HUES64 (cell line): Measurements from ENCODE around the gene PVR. TPM values are rescaled to one million over a fixed set of nuclear protein-coding genes. Genes with fewer than 3 reads are reported as not detected.

ENCODE experiments used
- H3K27ac ChIP-seq: 2 replicates; pipeline ENCODE4 v1.7.0; 2013; ENCODE audit warnings: low read depth, low read length, inconsistent platforms
- H3K27me3 ChIP-seq: 2 replicates; pipeline ENCODE4 v1.6.1; 2013; ENCODE audit warnings: mild to moderate bottlenecking, low read length; ENCODE audit not compliant: insufficient read depth
- H3K36me3 ChIP-seq: 2 replicates; pipeline ENCODE4 v1.6.1; 2013; ENCODE audit warnings: mild to moderate bottlenecking, low read length; ENCODE audit not compliant: insufficient read depth
- H3K4me1 ChIP-seq: 2 replicates; pipeline ENCODE4 v1.6.1; 2013; ENCODE audit warnings: mild to moderate bottlenecking, low read length, moderate library complexity; ENCODE audit not compliant: insufficient read depth
- H3K4me3 ChIP-seq: 2 replicates; pipeline ENCODE4 v1.5.1; 2013; ENCODE audit warnings: mild to moderate bottlenecking, low read length, moderate library complexity
- H3K9ac ChIP-seq: 2 replicates; pipeline ENCODE4 v1.6.1; 2013; ENCODE audit warnings: mild to moderate bottlenecking, low read depth, low read length
- H3K9me3 ChIP-seq: 2 replicates; pipeline ENCODE4 v1.6.1; 2013; ENCODE audit warnings: low read depth, low read length; ENCODE audit not compliant: insufficient read depth
- WGBS: fragments of 150-250, 120-280 bp; methylation state at CpG from one replicate; pipeline ENCODE4 v1.1.7; 2013; ENCODE audit warnings: missing lambda C conversion rate; 5-methylcytosine and 5-hydroxymethylcytosine counted together
- polyA plus RNA-seq, 2 experiments: library from polyadenylated mRNA; stranded (reverse); fragments of 50-300 nt; gene quantifications; one replicate each; pipeline ENCODE4 v1.2.3, GENCODE V29; 2013

Gene PVR
- polyA plus RNA-seq (2013, experiment 1 of 2): 11.1 TPM
- polyA plus RNA-seq (2013, experiment 2 of 2): 9.7 TPM

- Histone ChIP-seq H3K9ac (peak within 1 kb of the TSS; percentile 80), H3K27ac (peak within 1 kb of the TSS; percentile 24), H3K9me3 (no peaks in the 10 kb centered on the region), H3K36me3 (peaks cover 16% of the 10 kb centered on the region), H3K4me3 (peak within 1 kb of the TSS; percentile 74), H3K27me3 (peaks cover 15% of the 10 kb centered on the region), H3K4me1 (no peaks in the 10 kb centered on the region)
- WGBS: under 1% methylated on average over 70 of the region's 70 CpGs
Measured at GRCh38 chr19:44643605-44644401, at the start of gene PVR. PVR (plus strand) TSS chr19:44643910; CDS start chr19:44644097, 187 bp downstream.

GRCh38 chr19:44596428-44597130, 47.1 kb upstream of the PVR start:
- H3K36me3 ChIP-seq: no peaks in the 10 kb centered on the region
- no peak overlapping the region for H3K4me3 ChIP-seq
- H3K9ac ChIP-seq: no peak overlapping the region
- H3K27ac ChIP-seq: no peak overlapping the region
- H3K9me3 ChIP-seq: no peaks in the 10 kb centered on the region
- peaks cover 5% of the 10 kb centered on the region; the same call in 1 of the 2 replicates for H3K4me1 ChIP-seq
- WGBS: 85% methylated on average over 10 of the region's 10 CpGs
- H3K27me3 ChIP-seq: no peaks in the 10 kb centered on the region

- Histone ChIP-seq H3K27me3 (no peaks in the 10 kb centered on the region), H3K9me3 (no peaks in the 10 kb centered on the region), H3K36me3 (no peaks in the 10 kb centered on the region), H3K27ac (no peak overlapping the region), H3K9ac (no peak overlapping the region), H3K4me1 (peaks cover 5% of the 10 kb centered on the region; the same call in 1 of the 2 replicates), H3K4me3 (no peak overlapping the region)
- 84% methylated on average over 3 of the region's 3 CpGs for WGBS
Measured at GRCh38 chr19:44597131-44597491, 46.6 kb upstream of the PVR start.

- no peak overlapping the region for H3K4me3 ChIP-seq
- H3K9me3 ChIP-seq: no peaks in the 10 kb centered on the region
- no peak overlapping the region for H3K27ac ChIP-seq
- no peaks in the 10 kb centered on the region for H3K27me3 ChIP-seq
- no peaks in the 10 kb centered on the region for H3K36me3 ChIP-seq
- no peak overlapping the region for H3K9ac ChIP-seq
- H3K4me1 ChIP-seq: peaks cover 5% of the 10 kb centered on the region; the same call in 1 of the 2 replicates
Measured at GRCh38 chr19:44598355-44598754, 45.4 kb upstream of the PVR start.

GRCh38 chr19:44598880-44599279, 44.8 kb upstream of the PVR start:
- WGBS: 81% methylated on average over 3 of the region's 3 CpGs
- H3K36me3 ChIP-seq: no peaks in the 10 kb centered on the region
- H3K4me3 ChIP-seq: no peak overlapping the region
- H3K9ac ChIP-seq: no peak overlapping the region
- no peaks in the 10 kb centered on the region for H3K27me3 ChIP-seq
- no peak overlapping the region for H3K27ac ChIP-seq
- no peaks in the 10 kb centered on the region for H3K9me3 ChIP-seq
- peaks cover 3% of the 10 kb centered on the region for H3K4me1 ChIP-seq

- Histone ChIP-seq H3K4me3 (no peak overlapping the region), H3K27me3 (no peaks in the 10 kb centered on the region), H3K27ac (no peak overlapping the region), H3K9ac (no peak overlapping the region), H3K36me3 (no peaks in the 10 kb centered on the region), H3K4me1 (peaks cover 10% of the 10 kb centered on the region), H3K9me3 (no peaks in the 10 kb centered on the region)
- 90% methylated on average over 4 of the region's 4 CpGs for whole genome bisulfite sequencing
Measured at GRCh38 chr19:44600466-44600865, 43.2 kb upstream of the PVR start.

GRCh38 chr19:44602081-44602480, 41.6 kb upstream of the PVR start:
- H3K27me3 ChIP-seq: no peaks in the 10 kb centered on the region
- H3K4me1 ChIP-seq: peaks cover 10% of the 10 kb centered on the region
- no peaks in the 10 kb centered on the region for H3K9me3 ChIP-seq
- 93% methylated on average over 6 of the region's 6 CpGs for WGBS
- no peak overlapping the region for H3K27ac ChIP-seq
- H3K36me3 ChIP-seq: no peaks in the 10 kb centered on the region
- H3K4me3 ChIP-seq: no peak overlapping the region
- no peak overlapping the region for H3K9ac ChIP-seq

- H3K4me3 ChIP-seq: no peak overlapping the region
- H3K9me3 ChIP-seq: no peaks in the 10 kb centered on the region
- no peaks in the 10 kb centered on the region for H3K36me3 ChIP-seq
- H3K9ac ChIP-seq: no peak overlapping the region
- WGBS: 91% methylated on average over 7 of the region's 8 CpGs
- H3K27me3 ChIP-seq: no peaks in the 10 kb centered on the region
- no peak overlapping the region for H3K27ac ChIP-seq
- H3K4me1 ChIP-seq: peaks cover 14% of the 10 kb centered on the region
Measured at GRCh38 chr19:44603201-44603945, 40.3 kb upstream of the PVR start.

GRCh38 chr19:44604241-44604640, 39.5 kb upstream of the PVR start:
- H3K9me3 ChIP-seq: no peaks in the 10 kb centered on the region
- H3K4me1 ChIP-seq: peaks cover 15% of the 10 kb centered on the region
- no peak overlapping the region for H3K4me3 ChIP-seq
- H3K9ac ChIP-seq: no peak overlapping the region
- no peaks in the 10 kb centered on the region for H3K36me3 ChIP-seq
- 76% methylated on average over 6 of the region's 6 CpGs for WGBS
- no peaks in the 10 kb centered on the region for H3K27me3 ChIP-seq
- H3K27ac ChIP-seq: no peak overlapping the region

GRCh38 chr19:44605547-44605946, 38.2 kb upstream of the PVR start:
- no peaks in the 10 kb centered on the region for H3K36me3 ChIP-seq
- H3K9ac ChIP-seq: no peak overlapping the region
- peaks cover 15% of the 10 kb centered on the region for H3K4me1 ChIP-seq
- H3K27me3 ChIP-seq: no peaks in the 10 kb centered on the region
- no peak overlapping the region for H3K4me3 ChIP-seq
- no peak overlapping the region for H3K27ac ChIP-seq
- WGBS: 86% methylated on average over 1 of the region's 1 CpG
- no peaks in the 10 kb centered on the region for H3K9me3 ChIP-seq

- Histone ChIP-seq H3K9ac (no peak overlapping the region), H3K4me1 (peaks cover 15% of the 10 kb centered on the region), H3K36me3 (no peaks in the 10 kb centered on the region), H3K4me3 (no peak overlapping the region), H3K27me3 (no peaks in the 10 kb centered on the region), H3K27ac (no peak overlapping the region), H3K9me3 (no peaks in the 10 kb centered on the region)
- WGBS: 92% methylated on average over 2 of the region's 2 CpGs
Measured at GRCh38 chr19:44607049-44607448, 36.7 kb upstream of the PVR start.
